ENCODE results near the gene TCAP.

DNA sequence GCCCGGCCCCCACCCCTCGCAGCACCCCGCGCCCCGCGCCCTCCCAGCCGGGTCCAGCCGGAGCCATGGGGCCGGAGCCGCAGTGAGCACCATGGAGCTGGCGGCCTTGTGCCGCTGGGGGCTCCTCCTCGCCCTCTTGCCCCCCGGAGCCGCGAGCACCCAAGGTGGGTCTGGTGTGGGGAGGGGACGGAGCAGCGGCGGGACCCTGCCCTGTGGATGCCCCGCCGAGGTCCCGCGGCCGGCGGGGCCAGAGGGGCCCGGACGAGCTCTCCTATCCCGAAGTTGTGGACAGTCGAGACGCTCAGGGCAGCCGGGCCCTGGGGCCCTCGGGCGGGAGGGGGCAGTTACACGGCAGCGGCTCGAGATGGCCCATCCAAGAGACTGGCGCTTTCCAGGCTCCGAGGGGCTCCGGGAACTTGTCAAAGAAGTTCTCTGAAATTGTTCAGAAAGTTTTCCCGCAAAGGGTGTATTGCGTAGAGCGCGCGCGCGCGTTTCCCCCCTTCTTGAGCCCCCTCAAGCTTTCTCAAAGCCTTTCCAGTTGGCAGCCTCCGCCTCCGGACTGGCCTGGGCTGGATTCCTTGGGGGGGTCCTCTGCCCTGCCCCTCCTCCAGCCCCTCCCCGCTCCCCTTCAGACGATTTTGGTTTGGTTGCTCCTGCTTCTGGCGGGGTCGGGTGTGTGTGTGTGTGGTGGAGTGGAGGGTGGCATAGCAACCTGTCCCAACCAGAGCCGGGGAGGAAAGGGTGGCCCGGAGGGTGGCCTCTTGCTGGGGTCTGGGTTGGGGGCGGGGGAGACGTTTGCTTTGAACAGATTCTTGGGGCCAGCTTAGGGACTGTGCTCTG, 35.2 kb downstream of the TCAP start:
- TF ChIP-seq RCOR1 (IDR thresholded peaks at IDR 0.05; ENCODE audit: low read length) = no peak
- TF ChIP-seq, protein P1, sequence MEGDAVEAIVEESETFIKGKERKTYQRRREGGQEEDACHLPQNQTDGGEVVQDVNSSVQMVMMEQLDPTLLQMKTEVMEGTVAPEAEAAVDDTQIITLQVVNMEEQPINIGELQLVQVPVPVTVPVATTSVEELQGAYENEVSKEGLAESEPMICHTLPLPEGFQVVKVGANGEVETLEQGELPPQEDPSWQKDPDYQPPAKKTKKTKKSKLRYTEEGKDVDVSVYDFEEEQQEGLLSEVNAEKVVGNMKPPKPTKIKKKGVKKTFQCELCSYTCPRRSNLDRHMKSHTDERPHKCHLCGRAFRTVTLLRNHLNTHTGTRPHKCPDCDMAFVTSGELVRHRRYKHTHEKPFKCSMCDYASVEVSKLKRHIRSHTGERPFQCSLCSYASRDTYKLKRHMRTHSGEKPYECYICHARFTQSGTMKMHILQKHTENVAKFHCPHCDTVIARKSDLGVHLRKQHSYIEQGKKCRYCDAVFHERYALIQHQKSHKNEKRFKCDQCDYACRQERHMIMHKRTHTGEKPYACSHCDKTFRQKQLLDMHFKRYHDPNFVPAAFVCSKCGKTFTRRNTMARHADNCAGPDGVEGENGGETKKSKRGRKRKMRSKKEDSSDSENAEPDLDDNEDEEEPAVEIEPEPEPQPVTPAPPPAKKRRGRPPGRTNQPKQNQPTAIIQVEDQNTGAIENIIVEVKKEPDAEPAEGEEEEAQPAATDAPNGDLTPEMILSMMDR (IDR thresholded peaks at IDR 0.05) = no peak
- TF ChIP-seq GABPA (IDR thresholded peaks at IDR 0.05; ENCODE audit: low read depth) = no peak
- no peak for TF ChIP-seq CHD2 (IDR thresholded peaks at IDR 0.05; ENCODE audit: low read length, partially characterized antibody)
- TF ChIP-seq RXRA (IDR thresholded peaks at IDR 0.05; ENCODE audit: borderline replicate concordance, low read depth) = no peak
- no peak for TF ChIP-seq POLR2AphosphoS5 (IDR thresholded peaks at IDR 0.05; ENCODE audit: low read depth, low read length)
- no peak for TF ChIP-seq EP300 (IDR thresholded peaks at IDR 0.05; ENCODE audit: borderline replicate concordance in 1 of 2, low read depth in 1 of 2, low read length in 1 of 2)

All from SK-N-SH (cell line).